ENCODE measurements around the gene ALOXE3.

ALOXE3 gene

GRCh38 chr17:8153957-8154607, 35.8 kb upstream of the ALOXE3 start:
- peak; percentile 100 for DNase-seq (ENCODE audit: low read depth)

- peak; percentile 95 for DNase-seq (ENCODE audit: low read depth)
Measured at GRCh38 chr17:8153525-8153956, 35.2 kb upstream of the ALOXE3 start.

- no peak for DNase-seq (ENCODE audit: low read depth)
Measured at GRCh38 chr17:8153031-8153451, 34.7 kb upstream of the ALOXE3 start.

- peak; percentile 95 for DNase-seq (ENCODE audit: low read depth)
Measured at GRCh38 chr17:8152112-8152775, 33.9 kb upstream of the ALOXE3 start, which contains the start of gene PER1. PER1 (minus strand) TSS chr17:8152404; CDS start chr17:8150706, 1,698 bp downstream.

- DNase-seq (ENCODE audit: low read depth): peak; percentile 81
Measured at GRCh38 chr17:8151641-8152111, 33.4 kb upstream of the ALOXE3 start.

GRCh38 chr17:8151120-8151640, 32.9 kb upstream of the ALOXE3 start:
- DNase-seq (ENCODE audit: low read depth): peak; percentile 78

- no peak for DNase-seq (ENCODE audit: low read depth)
Measured at GRCh38 chr17:8150194-8151119, 32.1 kb upstream of the ALOXE3 start.

GRCh38 chr17:8149419-8150193, 31.3 kb upstream of the ALOXE3 start:
- DNase-seq (ENCODE audit: low read depth): no peak

- no peak for DNase-seq (ENCODE audit: low read depth)
Measured at GRCh38 chr17:8148560-8148959, 30.2 kb upstream of the ALOXE3 start.

- DNase-seq (ENCODE audit: low read depth): no peak
Measured at GRCh38 chr17:8147805-8148404, 29.6 kb upstream of the ALOXE3 start.

GRCh38 chr17:8147141-8147804, 29.0 kb upstream of the ALOXE3 start:
- no peak for DNase-seq (ENCODE audit: low read depth)

GRCh38 chr17:8146381-8147140, 28.2 kb upstream of the ALOXE3 start:
- DNase-seq (ENCODE audit: low read depth): no peak

- no peak for DNase-seq (ENCODE audit: low read depth)
Measured at GRCh38 chr17:8145811-8146210, 27.5 kb upstream of the ALOXE3 start.

GRCh38 chr17:8144401-8145231, 26.3 kb upstream of the ALOXE3 start:
- DNase-seq (ENCODE audit: low read depth): no peak

GRCh38 chr17:8143581-8144400, 25.5 kb upstream of the ALOXE3 start:
- DNase-seq (ENCODE audit: low read depth): no peak

GRCh38 chr17:8142887-8143580, 24.7 kb upstream of the ALOXE3 start:
- DNase-seq (ENCODE audit: low read depth): no peak
